Effector CD4-positive, alpha-beta T cell (primary cell): ENCODE results near the gene STARD8.

Experiments
- DNase-seq: peaks from one replicate; pipeline ENCODE4 v3.0.0-alpha.2; 2020

STARD8 gene

GRCh38 chrX:68753218-68753617 lies 105.8 kb downstream of the STARD8 start:
- no peak for DNase-seq

- no peak for DNase-seq
Observed at GRCh38 chrX:68754406-68754805, 106.9 kb downstream of the STARD8 start.

GRCh38 chrX:68755616-68756125 lies 108.2 kb downstream of the STARD8 start:
- no peak for DNase-seq

GRCh38 chrX:68757331-68757730 lies 109.9 kb downstream of the STARD8 start:
- DNase-seq, result no peak

- DNase-seq, result no peak
Observed at GRCh38 chrX:68757731-68758130, 110.3 kb downstream of the STARD8 start.

GRCh38 chrX:68758671-68759070 lies 111.2 kb downstream of the STARD8 start:
- no peak for DNase-seq

- no peak for DNase-seq
Observed at GRCh38 chrX:68761086-68761485, 113.6 kb downstream of the STARD8 start.

- DNase-seq, result no peak
Observed at GRCh38 chrX:68762766-68763165, 115.3 kb downstream of the STARD8 start.

- DNase-seq, result no peak
Observed at GRCh38 chrX:68763481-68763880, 116.0 kb downstream of the STARD8 start.
